Fibroblast of peridontal ligament (primary cell): ENCODE results near the gene CMTM1.
"Not testable (repeated sequence)": the region's sequence is repeated elsewhere in the genome, so short reads cannot be mapped to it uniquely, and the experiment has no call there.

Experiments
- DNase-seq: peaks from one replicate; pipeline ENCODE4 v3.0.0-alpha.2; 2010; ENCODE audit errors: extremely low read depth

CMTM1 gene

DNA sequence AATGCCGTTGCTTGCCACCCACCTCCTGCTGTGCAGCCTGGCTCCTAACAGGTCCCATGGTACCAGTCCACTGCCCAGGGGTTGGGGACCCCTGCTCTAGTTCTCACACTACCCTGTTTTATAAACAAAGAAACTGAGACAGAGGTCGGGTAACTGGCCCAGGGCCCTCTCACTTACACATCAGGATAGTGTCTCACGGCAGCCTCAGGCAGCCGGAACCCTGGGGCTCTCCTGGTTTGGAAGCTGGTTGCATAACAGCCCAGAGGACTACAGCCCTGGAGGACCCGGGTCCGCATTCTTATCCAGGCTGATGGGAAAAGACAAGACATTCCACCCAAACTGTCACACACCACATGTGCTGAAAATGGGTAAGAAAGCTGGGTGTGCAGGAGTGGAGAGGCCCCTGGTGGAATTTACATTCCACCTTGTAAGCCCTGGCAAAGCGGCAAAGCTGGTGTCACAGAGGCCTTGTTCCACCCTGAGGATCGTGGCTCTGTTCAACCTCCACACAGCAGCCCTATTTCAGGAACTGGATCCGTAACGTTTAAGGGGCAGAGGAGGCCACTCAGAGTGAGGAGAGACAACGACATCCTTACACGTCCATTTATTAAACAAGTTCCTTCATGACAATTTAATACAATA is 48.0 kb downstream of the CMTM1 start:
- no peak for DNase-seq

DNA sequence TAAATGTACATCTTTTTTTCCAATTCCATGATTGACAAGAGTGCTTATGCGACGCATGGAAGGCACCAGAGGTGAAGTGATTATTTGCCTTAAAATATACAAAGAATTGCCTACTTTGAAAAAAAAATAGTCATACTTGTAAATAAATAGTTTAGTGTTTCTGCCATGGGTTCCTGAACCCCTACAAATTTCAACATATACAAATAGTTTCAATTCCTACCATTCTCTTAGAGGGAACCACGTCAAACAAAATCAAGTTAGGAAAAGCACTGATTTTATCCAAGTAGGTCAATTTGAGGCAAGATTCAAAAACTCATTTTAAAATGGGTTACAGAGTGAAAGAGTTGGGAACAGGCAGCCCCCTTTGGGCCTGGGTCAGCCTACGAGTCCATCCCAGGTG is 49.9 kb downstream of the CMTM1 start:
- peak; percentile 15 for DNase-seq

DNA sequence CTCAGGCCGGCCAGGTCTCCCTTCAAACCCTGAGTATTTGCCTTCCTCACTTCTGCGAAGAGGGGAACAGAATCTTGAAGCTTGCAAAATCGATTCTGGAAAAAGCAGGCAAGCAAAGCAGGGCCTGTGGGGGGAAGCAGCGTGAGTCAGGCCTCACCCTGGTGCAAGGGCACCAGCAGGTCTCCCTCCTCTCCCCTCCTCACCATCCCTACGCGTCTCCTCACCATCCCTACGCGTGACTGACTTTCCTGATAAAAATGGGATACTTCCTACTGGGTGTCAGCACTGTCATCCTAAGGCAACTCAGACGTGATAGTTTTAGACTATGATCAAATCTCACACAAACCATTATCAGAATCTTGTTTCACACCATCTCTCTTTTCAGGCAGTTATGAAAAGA is 50.4 kb downstream of the CMTM1 start:
- DNase-seq, result no peak

GRCh38 chr16:66617010-66617434 is 50.8 kb downstream of the CMTM1 start:
- DNase-seq, result no peak

DNA sequence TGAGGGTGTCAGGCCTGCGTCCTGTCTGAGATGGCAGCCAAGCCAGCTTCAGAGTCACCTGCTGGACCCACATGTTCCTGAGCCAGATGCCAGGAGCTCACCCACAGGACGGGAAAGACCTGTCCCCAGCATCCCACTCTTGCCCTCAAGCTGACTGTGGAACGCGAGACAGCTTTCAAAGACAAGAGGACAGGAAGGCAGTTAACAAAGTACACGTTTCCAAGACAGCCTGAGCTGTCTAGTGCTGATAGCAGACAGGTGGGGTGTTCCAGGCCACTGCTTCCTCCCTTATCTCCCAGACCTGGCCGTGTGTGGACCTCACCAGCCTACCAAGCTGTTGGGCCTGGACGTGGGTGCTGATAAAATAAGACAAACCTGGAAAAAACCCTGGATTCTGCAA is 51.5 kb downstream of the CMTM1 start:
- no peak for DNase-seq

DNA sequence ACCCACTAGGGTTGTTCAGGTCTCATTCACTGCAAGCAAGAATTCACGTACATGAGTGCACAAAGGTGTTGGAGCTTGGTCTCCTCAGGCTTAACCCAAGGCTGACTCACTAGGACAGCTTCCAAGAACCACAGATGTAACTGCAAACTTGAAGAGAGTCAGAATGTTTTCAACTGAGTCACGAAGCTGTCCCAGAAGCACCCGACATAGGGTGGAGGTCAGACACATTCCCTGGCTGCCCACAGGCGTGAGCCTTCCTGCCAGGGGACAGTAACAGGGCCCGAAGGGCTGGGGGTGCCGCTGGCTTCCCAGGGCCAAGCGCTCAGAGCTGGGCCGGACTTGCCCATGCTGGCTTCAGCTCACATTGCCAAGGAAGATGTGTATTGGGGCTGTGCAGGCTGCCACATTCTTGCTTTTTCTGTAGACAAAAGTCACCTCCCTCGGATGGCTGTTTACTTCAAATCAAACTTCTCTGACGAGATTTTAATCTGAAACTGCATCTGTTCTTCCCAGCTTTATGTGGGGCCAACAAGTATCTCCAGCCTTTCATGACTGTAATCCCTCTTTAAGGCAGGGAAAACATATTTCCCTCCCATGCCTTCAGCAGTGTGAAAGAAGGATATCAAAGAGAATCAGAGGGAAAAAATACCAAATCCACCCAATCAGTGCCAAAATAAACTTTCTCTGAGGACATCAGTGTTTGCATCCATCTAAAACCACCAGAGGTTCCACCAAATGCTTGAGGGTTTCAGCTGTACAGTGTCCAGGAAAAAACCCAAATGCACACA is 52.5 kb downstream of the CMTM1 start:
- peak; percentile 93 for DNase-seq

GRCh38 chr16:66619534-66620428 is 53.5 kb downstream of the CMTM1 start:
- peak; percentile 76 for DNase-seq

- no peak for DNase-seq
Measured at GRCh38 chr16:66620429-66620795, 54.2 kb downstream of the CMTM1 start.

DNA sequence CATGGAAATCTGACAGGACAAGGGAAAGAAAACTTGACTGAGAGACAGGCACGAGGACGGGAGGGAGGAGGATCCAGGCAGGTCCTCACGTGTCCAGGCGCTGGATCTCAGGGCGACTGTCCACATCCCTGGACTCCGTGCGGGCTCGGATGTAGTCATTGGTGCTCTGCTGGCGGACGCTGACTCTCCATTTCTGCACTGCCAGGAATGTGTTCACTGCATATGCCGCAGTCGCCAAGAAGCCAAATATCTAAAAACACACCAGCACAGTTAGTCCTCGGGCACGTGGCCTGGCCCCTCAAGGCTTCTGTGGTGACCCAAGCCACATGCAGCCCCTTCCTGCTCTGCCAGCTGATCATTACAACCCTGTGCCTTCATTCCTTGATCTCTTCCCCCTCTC is 55.7 kb downstream of the CMTM1 start:
- no peak for DNase-seq

DNA sequence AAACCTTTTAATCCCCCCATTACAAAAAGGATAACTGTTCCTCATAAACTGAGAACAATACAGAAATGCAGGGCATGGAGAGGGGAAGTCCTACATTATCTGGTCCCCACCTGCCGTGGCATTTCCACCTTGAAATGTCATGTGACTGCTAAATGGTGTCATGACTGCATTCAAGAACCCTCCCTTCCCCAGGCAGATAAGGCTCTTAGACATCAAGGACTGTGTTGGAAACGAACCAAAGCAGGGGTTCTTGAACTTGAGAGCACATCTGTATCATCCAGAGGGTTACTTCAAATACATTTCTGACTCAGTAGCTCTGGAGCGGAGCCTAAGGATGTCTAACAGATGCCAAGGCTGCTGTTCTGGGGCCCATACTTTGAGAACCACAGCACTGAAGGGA is 56.6 kb downstream of the CMTM1 start:
- DNase-seq, result peak; percentile 22

GRCh38 chr16:66623755-66624154 is 57.5 kb downstream of the CMTM1 start:
- peak; percentile 44 for DNase-seq

DNA sequence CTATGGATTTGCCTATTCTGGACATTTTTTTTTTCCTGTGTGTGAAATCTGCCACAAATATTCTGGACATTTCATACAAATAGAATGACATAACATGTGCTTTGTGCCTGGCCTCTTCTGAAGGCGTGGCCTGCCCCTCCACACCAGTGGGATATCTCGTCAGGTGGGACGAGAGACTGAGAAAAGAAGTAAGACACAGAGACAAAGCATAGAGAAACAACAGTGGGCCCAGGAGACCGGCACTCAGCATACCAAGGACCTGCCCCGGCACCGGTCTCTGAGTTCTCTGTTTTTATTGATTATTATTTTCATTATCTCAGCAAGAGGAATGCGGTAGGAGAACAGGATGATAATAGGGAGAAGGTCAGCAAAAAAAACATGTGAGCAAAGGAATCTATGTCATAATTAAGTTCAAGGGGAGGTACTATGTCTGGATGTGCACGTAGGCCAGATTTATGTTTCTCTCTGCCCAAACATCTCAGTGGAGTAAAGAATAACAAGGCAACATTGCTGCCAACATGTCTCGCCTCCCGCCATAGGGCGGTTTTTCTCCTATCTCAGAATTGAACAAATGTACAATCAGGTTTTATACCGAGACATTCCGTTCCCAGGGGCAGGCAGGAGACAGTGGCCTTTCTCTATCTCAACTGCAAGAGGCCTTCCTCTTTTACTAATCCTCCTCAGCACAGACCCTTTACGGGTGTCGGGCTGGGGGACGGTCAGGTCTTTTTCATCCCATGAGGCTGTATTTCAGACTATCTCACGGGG is 61.6 kb downstream of the CMTM1 start:
- not testable (repeated sequence) for DNase-seq
